Erythroblast (primary cell): Measurements from ENCODE around the gene DDIAS.

Source experiments
- GATA1 ChIP-seq: IDR thresholded peaks from 2 replicates; pipeline ENCODE4 v1.6.1; 2011; ENCODE audit warnings: low read depth, mild to moderate bottlenecking, control low read depth, low read length, moderate library complexity
- POLR2A ChIP-seq: IDR thresholded peaks from 2 replicates; pipeline ENCODE4 v1.6.1; 2011; ENCODE audit warnings: mild to moderate bottlenecking, low read length

DNA sequence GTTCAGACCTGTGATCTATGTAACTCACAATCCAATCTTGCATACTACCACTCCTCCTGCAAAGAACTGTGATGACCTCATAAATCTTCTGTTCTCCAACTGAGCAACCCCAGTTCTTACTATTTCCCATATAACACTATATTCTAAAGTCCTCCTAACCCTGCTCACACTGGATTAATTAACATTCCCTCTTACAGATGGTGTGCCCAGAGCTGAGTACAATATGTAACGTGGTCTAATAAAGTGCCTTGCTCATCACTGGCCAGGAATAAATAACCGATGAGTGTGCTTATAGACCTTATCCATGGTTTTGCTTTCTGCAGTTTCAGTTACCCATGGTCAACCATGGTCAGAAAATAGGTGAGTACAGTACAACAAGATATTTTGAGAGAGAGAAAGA is 29.9 kb upstream of the DDIAS start:
- no peak for TF ChIP-seq POLR2A
- TF ChIP-seq GATA1 = no peak
